ENCODE data around the gene WRAP73. TPM values are rescaled to one million over a fixed set of nuclear protein-coding genes. Genes with fewer than 3 reads are reported as not detected.

WRAP73 gene
- total and polyA plus RNA-seq, 9 donors: 5.3 to 18.0 (median 15.8) TPM

DNA sequence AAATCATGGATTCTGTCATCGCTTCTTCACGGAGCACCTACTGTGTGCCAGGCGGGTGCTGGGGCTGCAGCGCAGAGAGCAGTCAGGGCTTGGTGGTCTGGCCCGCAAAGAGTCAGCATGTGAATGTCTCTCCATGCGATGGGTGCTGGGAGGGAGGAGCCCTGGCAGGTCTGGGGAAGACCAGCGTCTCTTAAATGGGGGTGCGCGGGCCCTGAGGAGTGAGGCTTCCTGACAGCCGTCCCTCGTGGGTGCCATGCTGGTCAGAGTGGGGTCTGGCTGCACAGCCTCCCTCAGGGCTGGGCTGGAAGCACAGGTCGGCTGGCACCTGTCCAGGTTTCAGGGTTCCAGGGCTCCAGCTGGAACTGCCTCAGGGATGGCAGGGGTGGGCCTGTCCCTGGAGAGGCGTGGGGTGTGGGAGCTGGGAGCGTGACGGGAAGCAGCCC, 20.9 kb upstream of the WRAP73 start:
- DNase-seq: peak in 2 of 5 donors; percentile 20 to 32
- no peak overlapping the region for H3K4me3 ChIP-seq
- H3K4me1 ChIP-seq (ENCODE audit: insufficient read depth): peaks cover 2% of the 10 kb centered on the region
- WGBS, 3 donors: 71 to 74% (median 73%) methylated on average over 15 of the region's 15 CpGs
- no peaks in the 10 kb centered on the region for H3K36me3 ChIP-seq
- TF ChIP-seq POLR2A (IDR thresholded peaks at IDR 0.05) (no peak), CTCF (IDR thresholded peaks at IDR 0.05) (no peak), EP300 (IDR thresholded peaks at IDR 0.05) (no peak)
- intact Hi-C loops (cut with DNase I): no loop called here
- no peak overlapping the region for H3K27ac ChIP-seq
- no peaks in the 10 kb centered on the region for H3K9me3 ChIP-seq
- H3K27me3 ChIP-seq: no peaks in the 10 kb centered on the region

- Histone ChIP-seq H3K4me1 (ENCODE audit: insufficient read depth) (peaks cover 2% of the 10 kb centered on the region), H3K4me3 (no peak overlapping the region), H3K27ac (no peak overlapping the region), H3K9me3 (no peaks in the 10 kb centered on the region), H3K27me3 (no peaks in the 10 kb centered on the region), H3K36me3 (no peaks in the 10 kb centered on the region)
- intact Hi-C loops (cut with DNase I): no loop called here
- TF ChIP-seq POLR2A (IDR thresholded peaks at IDR 0.05): no peak
- TF ChIP-seq EP300 (IDR thresholded peaks at IDR 0.05): no peak
- TF ChIP-seq CTCF (IDR thresholded peaks at IDR 0.05): no peak
- peak in 1 of 5 donors; percentile 17 for DNase-seq
- WGBS, 3 donors: 85 to 96% (median 91%) methylated on average over 9 of the region's 9 CpGs
Measured at GRCh38 chr1:3669971-3670431, 20.1 kb upstream of the WRAP73 start.

DNA sequence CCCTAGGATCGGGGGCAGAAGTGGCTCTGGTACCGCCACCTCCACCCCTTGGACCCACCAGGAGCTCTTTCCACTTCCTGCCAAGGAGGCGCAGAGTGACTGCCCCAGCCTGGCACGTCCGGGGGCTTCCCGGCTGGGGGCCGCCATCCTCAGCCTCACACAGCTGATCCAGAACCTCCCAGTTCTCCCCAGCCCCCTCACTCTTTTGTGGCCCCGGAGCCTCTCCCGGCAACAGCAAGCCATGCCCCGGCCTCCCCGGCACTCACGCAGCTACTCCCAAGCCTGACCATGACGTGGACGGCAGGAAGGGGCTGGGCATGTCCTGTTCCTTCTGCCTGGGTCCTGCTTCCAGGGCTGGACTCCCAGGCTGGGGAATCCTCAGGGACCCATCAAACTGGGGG, 19.5 kb upstream of the WRAP73 start:
- H3K9me3 ChIP-seq: no peaks in the 10 kb centered on the region
- peaks cover 2% of the 10 kb centered on the region for H3K4me1 ChIP-seq (ENCODE audit: insufficient read depth)
- H3K27ac ChIP-seq: no peak overlapping the region
- H3K4me3 ChIP-seq: no peak overlapping the region
- DNase-seq: peak in 2 of 5 donors; percentile 10 to 24
- no peaks in the 10 kb centered on the region for H3K27me3 ChIP-seq
- intact Hi-C loops (cut with DNase I): no loop called here
- TF ChIP-seq POLR2A (IDR thresholded peaks at IDR 0.05): no peak
- TF ChIP-seq CTCF (IDR thresholded peaks at IDR 0.05): no peak
- TF ChIP-seq EP300 (IDR thresholded peaks at IDR 0.05): no peak
- WGBS, 3 donors: 79 to 83% (median 81%) methylated on average over 9 to 14 of the region's 14 CpGs
- no peaks in the 10 kb centered on the region for H3K36me3 ChIP-seq

- H3K27ac ChIP-seq: no peak overlapping the region
- TF ChIP-seq POLR2A (IDR thresholded peaks at IDR 0.05) (no peak), EP300 (IDR thresholded peaks at IDR 0.05) (no peak), CTCF (IDR thresholded peaks at IDR 0.05) (no peak)
- WGBS, 3 donors: 34 to 38% (median 38%) methylated on average over 28 to 30 of the region's 30 CpGs
- peaks cover 2% of the 10 kb centered on the region for H3K4me1 ChIP-seq (ENCODE audit: insufficient read depth)
- H3K36me3 ChIP-seq: no peaks in the 10 kb centered on the region
- no peaks in the 10 kb centered on the region for H3K27me3 ChIP-seq
- H3K4me3 ChIP-seq: no peak overlapping the region
- H3K9me3 ChIP-seq: no peaks in the 10 kb centered on the region
- intact Hi-C loops (cut with DNase I): no loop called here
- DNase-seq: peak in 1 of 5 donors; percentile 14
Measured at GRCh38 chr1:3668585-3669300, 18.8 kb upstream of the WRAP73 start.
